Tibial nerve (tissue), 3 donors: ENCODE measurements around the gene TULP4.

Experiments
- POLR2A ChIP-seq, 2 donors: fragments of 450-650 bp; IDR thresholded peaks; one replicate each; pipeline ENCODE4 v1.6.1; 2017; ENCODE audit warnings: antibody characterized with exemption in 2 of 2, mild to moderate bottlenecking in 2 of 2, moderate library complexity in 2 of 2
- TF ChIP-seq, protein P1 (sequence below), 5 experiments: fragments of 200-600 bp in 3 of 5; fragments of 450-650 bp in 2 of 5; sonication (generic) in 3 of 5; IDR thresholded peaks; one replicate each; pipeline ENCODE4 v1.5.1; 2016 to 2019; ENCODE audit warnings: antibody characterized with exemption in 5 of 5, mild to moderate bottlenecking in 3 of 5, moderate library complexity in 2 of 5

DNA sequence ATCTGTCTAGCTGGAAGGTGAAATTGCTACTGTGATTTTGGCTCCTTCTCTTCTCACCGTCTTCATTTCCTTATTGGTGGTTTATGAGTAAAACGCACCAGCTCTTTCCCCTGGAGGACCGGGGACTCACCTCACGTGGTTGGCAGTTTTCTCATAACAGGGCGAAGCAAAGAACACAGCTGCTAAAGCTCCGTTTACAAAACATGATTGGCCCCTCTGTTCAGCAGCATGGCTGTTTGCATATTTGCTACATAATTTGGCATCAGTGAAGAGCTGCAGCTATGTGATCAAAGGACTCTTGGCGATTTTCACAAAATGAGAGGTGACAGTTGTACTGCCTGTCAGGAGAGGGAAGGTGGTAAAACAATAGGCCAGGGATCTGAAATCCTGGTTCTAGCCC is 227.1 kb downstream of the TULP4 start:
- TF ChIP-seq, protein P1, sequence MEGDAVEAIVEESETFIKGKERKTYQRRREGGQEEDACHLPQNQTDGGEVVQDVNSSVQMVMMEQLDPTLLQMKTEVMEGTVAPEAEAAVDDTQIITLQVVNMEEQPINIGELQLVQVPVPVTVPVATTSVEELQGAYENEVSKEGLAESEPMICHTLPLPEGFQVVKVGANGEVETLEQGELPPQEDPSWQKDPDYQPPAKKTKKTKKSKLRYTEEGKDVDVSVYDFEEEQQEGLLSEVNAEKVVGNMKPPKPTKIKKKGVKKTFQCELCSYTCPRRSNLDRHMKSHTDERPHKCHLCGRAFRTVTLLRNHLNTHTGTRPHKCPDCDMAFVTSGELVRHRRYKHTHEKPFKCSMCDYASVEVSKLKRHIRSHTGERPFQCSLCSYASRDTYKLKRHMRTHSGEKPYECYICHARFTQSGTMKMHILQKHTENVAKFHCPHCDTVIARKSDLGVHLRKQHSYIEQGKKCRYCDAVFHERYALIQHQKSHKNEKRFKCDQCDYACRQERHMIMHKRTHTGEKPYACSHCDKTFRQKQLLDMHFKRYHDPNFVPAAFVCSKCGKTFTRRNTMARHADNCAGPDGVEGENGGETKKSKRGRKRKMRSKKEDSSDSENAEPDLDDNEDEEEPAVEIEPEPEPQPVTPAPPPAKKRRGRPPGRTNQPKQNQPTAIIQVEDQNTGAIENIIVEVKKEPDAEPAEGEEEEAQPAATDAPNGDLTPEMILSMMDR (IDR thresholded peaks at IDR 0.05), result no peak
- no peak for TF ChIP-seq POLR2A (IDR thresholded peaks at IDR 0.05)
